SK-N-SH treated with all-trans-retinoic acid at 6 μM for 48 hours (cell line): Measurements from ENCODE around the gene CLEC20A.

ENCODE experiments used
- ATAC-seq: fragments of 200-7000 bp; cut with Tn5 transposase; 3 replicates; pipeline ENCODE4 v1.9.1; 2020; ENCODE audit warnings: mild to moderate bottlenecking, moderate library complexity
- ARNTL ChIP-seq: fragments of 450-650 bp; formaldehyde crosslinking; IDR thresholded peaks from 2 replicates; pipeline ENCODE4 v1.5.0; 2020; ENCODE audit warnings: low read depth, mild to moderate bottlenecking, moderate library complexity, borderline replicate concordance
- BACH2 ChIP-seq: fragments of 250-450 bp; sonication (Bioruptor Pico); IDR thresholded peaks from 2 replicates; pipeline ENCODE4 v1.9.0; 2021; ENCODE audit warnings: mild to moderate bottlenecking, borderline replicate concordance
- CSDC2 ChIP-seq: fragments of 250-450 bp; sonication (Bioruptor Pico); IDR thresholded peaks from 2 replicates; pipeline ENCODE4 v1.5.0; 2020; ENCODE audit warnings: mild to moderate bottlenecking, moderate library complexity
- GLIS3 ChIP-seq: fragments of 250-450 bp; sonication (Bioruptor Pico); IDR thresholded peaks from 2 replicates; pipeline ENCODE4 v1.5.0; 2020; ENCODE audit warnings: mild to moderate bottlenecking, moderate library complexity
- ISL1 ChIP-seq: fragments of 250-450 bp; sonication (Bioruptor Pico); IDR thresholded peaks from 2 replicates; pipeline ENCODE4 v2.1.2; 2022; ENCODE audit warnings: mild to moderate bottlenecking, moderate library complexity
- OSR1 ChIP-seq: fragments of 250-450 bp; sonication (Bioruptor Pico); IDR thresholded peaks from 2 replicates; pipeline ENCODE4 v1.8.0; 2022; ENCODE audit warnings: moderate library complexity, mild to moderate bottlenecking, inconsistent platforms
- PPARA ChIP-seq: fragments of 250-450 bp; sonication (Bioruptor Pico); IDR thresholded peaks from 2 replicates; pipeline ENCODE4 v1.5.0; 2020; ENCODE audit warnings: mild to moderate bottlenecking, borderline replicate concordance
- RARB ChIP-seq: fragments of 250-450 bp; sonication (Bioruptor Pico); IDR thresholded peaks from 2 replicates; pipeline ENCODE4 v1.8.0; 2021; ENCODE audit warnings: mild to moderate bottlenecking, moderate library complexity
- SNAI2 ChIP-seq: fragments of 250-450 bp; sonication (Bioruptor Pico); IDR thresholded peaks from 2 replicates; pipeline ENCODE4 v1.5.0; 2020; ENCODE audit warnings: mild to moderate bottlenecking, moderate library complexity
- TCF4 ChIP-seq: fragments of 250-450 bp; sonication (Bioruptor Pico); IDR thresholded peaks from 2 replicates; pipeline ENCODE4 v1.8.0; 2021; ENCODE audit warnings: mild to moderate bottlenecking, moderate library complexity, borderline replicate concordance
- TOX ChIP-seq: fragments of 250-450 bp; sonication (Bioruptor Pico); IDR thresholded peaks from 2 replicates; pipeline ENCODE4 v1.8.0; 2021; ENCODE audit warnings: mild to moderate bottlenecking, moderate library complexity, borderline replicate concordance
- ZC3H10 ChIP-seq: fragments of 250-450 bp; sonication (Bioruptor Pico); IDR thresholded peaks from 2 replicates; pipeline ENCODE4 v1.5.1; 2021; ENCODE audit warnings: mild to moderate bottlenecking, moderate library complexity
- ZFP3 ChIP-seq: fragments of 250-450 bp; sonication (Bioruptor Pico); IDR thresholded peaks from 2 replicates; pipeline ENCODE4 v1.5.0; 2020; ENCODE audit warnings: mild to moderate bottlenecking, moderate library complexity
- ZNF70 ChIP-seq: fragments of 450-650 bp; formaldehyde crosslinking; IDR thresholded peaks from 2 replicates; pipeline ENCODE4 v1.5.0; 2020; ENCODE audit warnings: mild to moderate bottlenecking, moderate library complexity
- TF ChIP-seq, protein P1 (sequence below): fragments of 250-450 bp; sonication (Bioruptor Pico); IDR thresholded peaks from 2 replicates; pipeline ENCODE4 v1.5.1; 2021; ENCODE audit warnings: mild to moderate bottlenecking, moderate library complexity
- TF ChIP-seq, protein P2 (sequence below): fragments of 250-450 bp; sonication (Bioruptor Pico); IDR thresholded peaks from 2 replicates; pipeline ENCODE4 v1.5.0; 2020; ENCODE audit warnings: mild to moderate bottlenecking, moderate library complexity
- TF ChIP-seq, protein P3 (sequence below): fragments of 250-450 bp; sonication (Bioruptor Pico); IDR thresholded peaks from 2 replicates; pipeline ENCODE4 v1.5.1; 2020; ENCODE audit warnings: low read depth, mild to moderate bottlenecking, moderate library complexity
- TF ChIP-seq, protein P4 (sequence below): fragments of 250-450 bp; sonication (Bioruptor Pico); IDR thresholded peaks from 2 replicates; pipeline ENCODE4 v1.8.0; 2020; ENCODE audit warnings: mild to moderate bottlenecking, moderate library complexity, borderline replicate concordance
- TF ChIP-seq, protein P5 (sequence below): fragments of 250-450 bp; sonication (Bioruptor Pico); IDR thresholded peaks from 2 replicates; pipeline ENCODE4 v1.8.0; 2021; ENCODE audit warnings: low read depth, mild to moderate bottlenecking, moderate library complexity, borderline replicate concordance

CLEC20A gene

DNA sequence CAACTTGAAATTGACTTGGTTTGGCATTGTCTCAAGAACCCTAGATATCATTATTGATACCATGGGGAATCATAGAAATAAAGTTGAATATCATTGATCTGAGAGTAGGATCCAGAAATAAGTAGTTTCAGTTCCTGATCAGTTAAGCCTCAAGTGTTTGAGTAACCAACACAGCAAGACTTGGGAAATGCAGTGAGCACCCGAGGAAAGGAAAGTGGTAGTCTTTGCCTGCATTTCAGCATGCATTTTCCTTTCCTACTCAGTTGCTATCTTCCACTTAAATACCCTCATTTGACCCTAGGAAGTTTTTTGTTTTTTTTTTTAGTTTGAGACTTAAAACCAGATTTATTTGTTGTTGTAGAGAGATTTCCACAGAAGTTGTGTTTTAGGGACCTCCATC lies 18.9 kb downstream of the CLEC20A start:
- no peak for ATAC-seq
- TF ChIP-seq PPARA (no peak), CSDC2 (CRISPR knock-in tag) (no peak), TOX (no peak), ISL1 (no peak), ZC3H10 (CRISPR knock-in tag) (no peak), ZFP3 (no peak), OSR1 (CRISPR knock-in tag) (no peak), ZNF70 (no peak), SNAI2 (CRISPR knock-in tag) (no peak)
- TF ChIP-seq, protein P1, sequence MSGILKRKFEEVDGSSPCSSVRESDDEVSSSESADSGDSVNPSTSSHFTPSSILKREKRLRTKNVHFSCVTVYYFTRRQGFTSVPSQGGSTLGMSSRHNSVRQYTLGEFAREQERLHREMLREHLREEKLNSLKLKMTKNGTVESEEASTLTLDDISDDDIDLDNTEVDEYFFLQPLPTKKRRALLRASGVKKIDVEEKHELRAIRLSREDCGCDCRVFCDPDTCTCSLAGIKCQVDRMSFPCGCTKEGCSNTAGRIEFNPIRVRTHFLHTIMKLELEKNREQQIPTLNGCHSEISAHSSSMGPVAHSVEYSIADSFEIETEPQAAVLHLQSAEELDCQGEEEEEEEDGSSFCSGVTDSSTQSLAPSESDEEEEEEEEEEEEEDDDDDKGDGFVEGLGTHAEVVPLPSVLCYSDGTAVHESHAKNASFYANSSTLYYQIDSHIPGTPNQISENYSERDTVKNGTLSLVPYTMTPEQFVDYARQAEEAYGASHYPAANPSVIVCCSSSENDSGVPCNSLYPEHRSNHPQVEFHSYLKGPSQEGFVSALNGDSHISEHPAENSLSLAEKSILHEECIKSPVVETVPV = no peak
- TF ChIP-seq, protein P2, sequence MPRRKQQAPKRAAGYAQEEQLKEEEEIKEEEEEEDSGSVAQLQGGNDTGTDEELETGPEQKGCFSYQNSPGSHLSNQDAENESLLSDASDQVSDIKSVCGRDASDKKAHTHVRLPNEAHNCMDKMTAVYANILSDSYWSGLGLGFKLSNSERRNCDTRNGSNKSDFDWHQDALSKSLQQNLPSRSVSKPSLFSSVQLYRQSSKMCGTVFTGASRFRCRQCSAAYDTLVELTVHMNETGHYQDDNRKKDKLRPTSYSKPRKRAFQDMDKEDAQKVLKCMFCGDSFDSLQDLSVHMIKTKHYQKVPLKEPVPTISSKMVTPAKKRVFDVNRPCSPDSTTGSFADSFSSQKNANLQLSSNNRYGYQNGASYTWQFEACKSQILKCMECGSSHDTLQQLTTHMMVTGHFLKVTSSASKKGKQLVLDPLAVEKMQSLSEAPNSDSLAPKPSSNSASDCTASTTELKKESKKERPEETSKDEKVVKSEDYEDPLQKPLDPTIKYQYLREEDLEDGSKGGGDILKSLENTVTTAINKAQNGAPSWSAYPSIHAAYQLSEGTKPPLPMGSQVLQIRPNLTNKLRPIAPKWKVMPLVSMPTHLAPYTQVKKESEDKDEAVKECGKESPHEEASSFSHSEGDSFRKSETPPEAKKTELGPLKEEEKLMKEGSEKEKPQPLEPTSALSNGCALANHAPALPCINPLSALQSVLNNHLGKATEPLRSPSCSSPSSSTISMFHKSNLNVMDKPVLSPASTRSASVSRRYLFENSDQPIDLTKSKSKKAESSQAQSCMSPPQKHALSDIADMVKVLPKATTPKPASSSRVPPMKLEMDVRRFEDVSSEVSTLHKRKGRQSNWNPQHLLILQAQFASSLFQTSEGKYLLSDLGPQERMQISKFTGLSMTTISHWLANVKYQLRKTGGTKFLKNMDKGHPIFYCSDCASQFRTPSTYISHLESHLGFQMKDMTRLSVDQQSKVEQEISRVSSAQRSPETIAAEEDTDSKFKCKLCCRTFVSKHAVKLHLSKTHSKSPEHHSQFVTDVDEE (CRISPR knock-in tag) = no peak
- TF ChIP-seq, protein P3, sequence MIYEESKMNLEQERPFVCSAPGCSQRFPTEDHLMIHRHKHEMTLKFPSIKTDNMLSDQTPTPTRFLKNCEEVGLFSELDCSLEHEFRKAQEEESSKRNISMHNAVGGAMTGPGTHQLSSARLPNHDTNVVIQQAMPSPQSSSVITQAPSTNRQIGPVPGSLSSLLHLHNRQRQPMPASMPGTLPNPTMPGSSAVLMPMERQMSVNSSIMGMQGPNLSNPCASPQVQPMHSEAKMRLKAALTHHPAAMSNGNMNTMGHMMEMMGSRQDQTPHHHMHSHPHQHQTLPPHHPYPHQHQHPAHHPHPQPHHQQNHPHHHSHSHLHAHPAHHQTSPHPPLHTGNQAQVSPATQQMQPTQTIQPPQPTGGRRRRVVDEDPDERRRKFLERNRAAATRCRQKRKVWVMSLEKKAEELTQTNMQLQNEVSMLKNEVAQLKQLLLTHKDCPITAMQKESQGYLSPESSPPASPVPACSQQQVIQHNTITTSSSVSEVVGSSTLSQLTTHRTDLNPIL (CRISPR knock-in tag) = no peak

DNA sequence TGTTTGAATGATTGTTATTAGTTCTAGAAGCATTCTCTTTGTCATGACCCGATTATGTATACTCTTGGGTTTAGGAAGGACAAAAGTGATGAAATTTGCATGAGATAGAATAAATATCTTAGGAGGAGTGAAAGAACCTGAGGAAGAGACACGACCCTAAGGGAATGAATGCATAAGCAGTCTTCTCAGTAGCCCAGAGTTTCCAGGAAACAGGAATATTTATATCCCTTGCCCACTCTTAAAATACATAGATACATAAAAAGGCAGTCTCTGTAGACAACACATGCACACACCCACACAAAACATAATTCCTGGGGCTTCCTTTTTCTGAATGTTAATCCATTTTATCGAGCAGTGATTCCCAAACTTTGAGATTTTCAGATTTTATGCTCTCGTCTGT lies 19.4 kb downstream of the CLEC20A start:
- TF ChIP-seq ZC3H10 (CRISPR knock-in tag) = no peak
- TF ChIP-seq ZNF70 = no peak
- TF ChIP-seq, protein P1 = no peak
- no peak for TF ChIP-seq RARB
- TF ChIP-seq BACH2 (CRISPR knock-in tag) = no peak
- TF ChIP-seq, protein P4, sequence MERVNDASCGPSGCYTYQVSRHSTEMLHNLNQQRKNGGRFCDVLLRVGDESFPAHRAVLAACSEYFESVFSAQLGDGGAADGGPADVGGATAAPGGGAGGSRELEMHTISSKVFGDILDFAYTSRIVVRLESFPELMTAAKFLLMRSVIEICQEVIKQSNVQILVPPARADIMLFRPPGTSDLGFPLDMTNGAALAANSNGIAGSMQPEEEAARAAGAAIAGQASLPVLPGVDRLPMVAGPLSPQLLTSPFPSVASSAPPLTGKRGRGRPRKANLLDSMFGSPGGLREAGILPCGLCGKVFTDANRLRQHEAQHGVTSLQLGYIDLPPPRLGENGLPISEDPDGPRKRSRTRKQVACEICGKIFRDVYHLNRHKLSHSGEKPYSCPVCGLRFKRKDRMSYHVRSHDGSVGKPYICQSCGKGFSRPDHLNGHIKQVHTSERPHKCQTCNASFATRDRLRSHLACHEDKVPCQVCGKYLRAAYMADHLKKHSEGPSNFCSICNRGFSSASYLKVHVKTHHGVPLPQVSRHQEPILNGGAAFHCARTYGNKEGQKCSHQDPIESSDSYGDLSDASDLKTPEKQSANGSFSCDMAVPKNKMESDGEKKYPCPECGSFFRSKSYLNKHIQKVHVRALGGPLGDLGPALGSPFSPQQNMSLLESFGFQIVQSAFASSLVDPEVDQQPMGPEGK (CRISPR knock-in tag) = no peak
- no peak for TF ChIP-seq ISL1
- TF ChIP-seq PPARA = no peak
- TF ChIP-seq SNAI2 (CRISPR knock-in tag) = no peak
- TF ChIP-seq TOX = no peak
- TF ChIP-seq, protein P5, sequence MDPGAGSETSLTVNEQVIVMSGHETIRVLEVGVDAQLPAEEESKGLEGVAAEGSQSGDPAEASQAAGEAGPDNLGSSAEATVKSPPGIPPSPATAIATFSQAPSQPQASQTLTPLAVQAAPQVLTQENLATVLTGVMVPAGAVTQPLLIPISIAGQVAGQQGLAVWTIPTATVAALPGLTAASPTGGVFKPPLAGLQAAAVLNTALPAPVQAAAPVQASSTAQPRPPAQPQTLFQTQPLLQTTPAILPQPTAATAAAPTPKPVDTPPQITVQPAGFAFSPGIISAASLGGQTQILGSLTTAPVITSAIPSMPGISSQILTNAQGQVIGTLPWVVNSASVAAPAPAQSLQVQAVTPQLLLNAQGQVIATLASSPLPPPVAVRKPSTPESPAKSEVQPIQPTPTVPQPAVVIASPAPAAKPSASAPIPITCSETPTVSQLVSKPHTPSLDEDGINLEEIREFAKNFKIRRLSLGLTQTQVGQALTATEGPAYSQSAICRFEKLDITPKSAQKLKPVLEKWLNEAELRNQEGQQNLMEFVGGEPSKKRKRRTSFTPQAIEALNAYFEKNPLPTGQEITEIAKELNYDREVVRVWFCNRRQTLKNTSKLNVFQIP (CRISPR knock-in tag) = no peak
- TF ChIP-seq ARNTL (CRISPR knock-in tag) = no peak
- TF ChIP-seq ZFP3 = no peak
- TF ChIP-seq, protein P3 (CRISPR knock-in tag) = no peak
- TF ChIP-seq TCF4 (CRISPR knock-in tag) = no peak
- TF ChIP-seq GLIS3 (CRISPR knock-in tag) = no peak
- no peak for TF ChIP-seq CSDC2 (CRISPR knock-in tag)
- ATAC-seq = no peak
